Measurements from ENCODE around the gene RTN4R. TPM values are rescaled to one million over a fixed set of nuclear protein-coding genes. Genes with fewer than 3 reads are reported as not detected.

RTN4R gene
- total RNA-seq, 1 donor = under 0.01 TPM

DNA sequence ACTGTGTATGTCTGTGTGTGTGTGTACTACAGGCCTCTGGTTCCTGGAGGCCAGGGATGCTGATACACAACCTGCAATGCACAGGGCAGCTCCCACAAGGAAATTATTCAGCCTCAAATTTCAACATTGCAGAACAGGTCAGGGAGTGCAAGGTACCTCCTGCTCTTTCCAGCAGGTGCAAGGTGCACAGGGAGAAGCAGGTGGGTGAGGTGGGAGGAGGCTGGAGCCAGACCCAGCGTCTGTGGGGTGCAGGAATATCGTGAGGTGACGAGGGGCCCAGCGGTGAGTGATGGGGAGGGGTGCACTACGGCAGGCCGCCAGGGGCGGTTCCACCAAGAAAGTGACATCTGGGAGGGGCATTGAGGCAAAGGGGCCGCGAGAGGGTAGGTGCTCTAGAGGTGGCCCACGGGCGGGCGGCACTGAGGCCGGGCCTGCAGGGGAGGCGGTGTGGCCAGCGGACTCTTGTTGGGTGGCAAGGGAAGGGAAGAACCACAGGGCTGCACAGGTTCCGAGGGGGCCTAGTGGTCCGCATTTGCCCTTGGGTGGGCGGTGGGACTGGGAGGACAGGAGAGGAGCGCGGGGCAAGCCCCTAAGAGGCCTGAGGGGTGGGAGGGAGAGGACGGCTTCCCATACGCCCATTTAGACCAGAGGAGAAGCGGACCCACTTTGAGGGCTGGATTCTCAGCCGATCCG, 30.1 kb upstream of the RTN4R start:
- no peak overlapping the region for H3K4me2 ChIP-seq (ENCODE audit: insufficient read depth, low read length)
- no peaks in the 10 kb centered on the region for H3K4me1 ChIP-seq (ENCODE audit: insufficient read depth, low read length)
- no peak overlapping the region for H2AFZ ChIP-seq (ENCODE audit: low read length)
- no peaks in the 10 kb centered on the region for H3K9me3 ChIP-seq (ENCODE audit: low read depth, low read length)
- H3K27ac ChIP-seq (ENCODE audit: low read depth, low read length) = no peak overlapping the region
- H4K20me1 ChIP-seq (ENCODE audit: insufficient read depth, low read length) = no peaks in the 10 kb centered on the region
- TF ChIP-seq, protein P1, sequence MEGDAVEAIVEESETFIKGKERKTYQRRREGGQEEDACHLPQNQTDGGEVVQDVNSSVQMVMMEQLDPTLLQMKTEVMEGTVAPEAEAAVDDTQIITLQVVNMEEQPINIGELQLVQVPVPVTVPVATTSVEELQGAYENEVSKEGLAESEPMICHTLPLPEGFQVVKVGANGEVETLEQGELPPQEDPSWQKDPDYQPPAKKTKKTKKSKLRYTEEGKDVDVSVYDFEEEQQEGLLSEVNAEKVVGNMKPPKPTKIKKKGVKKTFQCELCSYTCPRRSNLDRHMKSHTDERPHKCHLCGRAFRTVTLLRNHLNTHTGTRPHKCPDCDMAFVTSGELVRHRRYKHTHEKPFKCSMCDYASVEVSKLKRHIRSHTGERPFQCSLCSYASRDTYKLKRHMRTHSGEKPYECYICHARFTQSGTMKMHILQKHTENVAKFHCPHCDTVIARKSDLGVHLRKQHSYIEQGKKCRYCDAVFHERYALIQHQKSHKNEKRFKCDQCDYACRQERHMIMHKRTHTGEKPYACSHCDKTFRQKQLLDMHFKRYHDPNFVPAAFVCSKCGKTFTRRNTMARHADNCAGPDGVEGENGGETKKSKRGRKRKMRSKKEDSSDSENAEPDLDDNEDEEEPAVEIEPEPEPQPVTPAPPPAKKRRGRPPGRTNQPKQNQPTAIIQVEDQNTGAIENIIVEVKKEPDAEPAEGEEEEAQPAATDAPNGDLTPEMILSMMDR (IDR thresholded peaks at IDR 0.05; ENCODE audit: extremely low read depth, low read depth, low read length) = no peak
- no peak for DNase-seq (ENCODE audit: insufficient read length, low spot score, missing footprints)
- H3K4me3 ChIP-seq (ENCODE audit: insufficient read depth, low read length) = no peak overlapping the region
- peaks cover 35% of the 10 kb centered on the region for H3K27me3 ChIP-seq (ENCODE audit: insufficient read depth, low read length)
- H3K36me3 ChIP-seq (ENCODE audit: insufficient read depth, low read length) = no peaks in the 10 kb centered on the region
- H3K79me2 ChIP-seq (ENCODE audit: insufficient read depth, low read length) = no peaks in the 10 kb centered on the region

DNA sequence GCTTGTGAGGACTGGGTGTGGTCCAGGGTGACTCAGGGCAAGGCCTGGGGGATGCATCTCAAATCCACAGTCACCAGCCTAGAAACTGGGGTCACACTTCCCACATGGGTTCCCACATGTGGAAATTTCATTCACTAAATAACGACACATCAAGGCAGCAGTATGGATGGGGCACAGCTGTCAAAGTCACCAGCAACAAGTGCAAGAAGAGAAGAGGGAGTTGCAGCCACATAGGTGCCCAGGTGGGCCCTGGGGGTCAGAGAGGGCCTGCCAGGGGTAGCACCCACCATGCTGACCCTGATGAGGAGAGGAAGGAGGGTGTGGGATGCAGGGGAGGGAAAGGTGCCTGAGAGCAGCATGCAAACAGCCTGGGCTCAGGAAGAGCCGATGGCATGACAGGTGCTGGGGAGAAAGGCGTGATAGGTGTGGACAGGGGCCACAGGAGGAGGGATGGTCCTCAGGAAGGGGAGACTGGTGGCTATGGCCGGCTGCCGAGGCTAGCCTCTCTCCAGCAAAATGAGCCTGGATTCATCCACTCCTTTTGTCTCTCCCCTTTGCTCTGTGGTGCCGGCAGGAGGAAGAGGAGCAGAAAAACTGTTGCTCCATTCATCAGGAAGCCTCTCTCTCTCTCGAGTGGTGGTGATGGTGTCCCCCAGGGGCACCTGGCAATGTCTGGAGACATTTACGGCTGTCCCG, 29.4 kb upstream of the RTN4R start:
- Histone ChIP-seq H4K20me1 (ENCODE audit: insufficient read depth, low read length) (no peaks in the 10 kb centered on the region), H3K27ac (ENCODE audit: low read depth, low read length) (no peak overlapping the region), H3K4me1 (ENCODE audit: insufficient read depth, low read length) (no peaks in the 10 kb centered on the region), H3K4me3 (ENCODE audit: insufficient read depth, low read length) (no peak overlapping the region), H3K36me3 (ENCODE audit: insufficient read depth, low read length) (no peaks in the 10 kb centered on the region), H3K4me2 (ENCODE audit: insufficient read depth, low read length) (no peak overlapping the region), H3K9me3 (ENCODE audit: low read depth, low read length) (no peaks in the 10 kb centered on the region), H2AFZ (ENCODE audit: low read length) (no peak overlapping the region), H3K27me3 (ENCODE audit: insufficient read depth, low read length) (peaks cover 39% of the 10 kb centered on the region), H3K79me2 (ENCODE audit: insufficient read depth, low read length) (no peaks in the 10 kb centered on the region)
- DNase-seq (ENCODE audit: insufficient read length, low spot score, missing footprints) = no peak
- TF ChIP-seq, protein P1 (IDR thresholded peaks at IDR 0.05; ENCODE audit: extremely low read depth, low read depth, low read length) = no peak

DNA sequence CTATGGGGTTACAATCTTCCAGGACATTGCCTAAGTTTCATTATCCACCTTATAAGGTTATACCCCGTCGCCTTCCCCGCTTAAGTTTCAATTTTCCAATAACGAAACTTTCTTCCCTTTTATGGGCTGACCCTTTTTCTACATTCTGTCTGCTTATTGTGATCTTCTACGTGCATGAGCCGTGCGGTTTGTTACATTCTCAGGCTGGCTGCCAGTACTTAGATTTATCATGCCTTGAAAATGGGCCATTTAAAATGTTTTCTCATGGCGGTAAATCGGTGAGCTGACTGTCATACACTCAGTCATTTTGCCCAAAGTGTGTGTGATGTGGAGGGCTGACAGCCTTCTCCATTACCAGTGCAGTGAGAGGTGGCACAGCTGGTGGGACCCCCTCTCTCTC, 28.5 kb upstream of the RTN4R start:
- DNase-seq (ENCODE audit: insufficient read length, low spot score, missing footprints) = no peak
- H3K4me2 ChIP-seq (ENCODE audit: insufficient read depth, low read length) = no peak overlapping the region
- H3K4me1 ChIP-seq (ENCODE audit: insufficient read depth, low read length) = no peaks in the 10 kb centered on the region
- H3K4me3 ChIP-seq (ENCODE audit: insufficient read depth, low read length) = no peak overlapping the region
- no peaks in the 10 kb centered on the region for H3K9me3 ChIP-seq (ENCODE audit: low read depth, low read length)
- H3K36me3 ChIP-seq (ENCODE audit: insufficient read depth, low read length) = no peaks in the 10 kb centered on the region
- H3K79me2 ChIP-seq (ENCODE audit: insufficient read depth, low read length) = no peaks in the 10 kb centered on the region
- H3K27me3 ChIP-seq (ENCODE audit: insufficient read depth, low read length) = peaks cover 42% of the 10 kb centered on the region
- TF ChIP-seq, protein P1 (IDR thresholded peaks at IDR 0.05; ENCODE audit: extremely low read depth, low read depth, low read length) = no peak
- no peak overlapping the region for H2AFZ ChIP-seq (ENCODE audit: low read length)
- no peak overlapping the region for H3K27ac ChIP-seq (ENCODE audit: low read depth, low read length)
- H4K20me1 ChIP-seq (ENCODE audit: insufficient read depth, low read length) = no peaks in the 10 kb centered on the region

DNA sequence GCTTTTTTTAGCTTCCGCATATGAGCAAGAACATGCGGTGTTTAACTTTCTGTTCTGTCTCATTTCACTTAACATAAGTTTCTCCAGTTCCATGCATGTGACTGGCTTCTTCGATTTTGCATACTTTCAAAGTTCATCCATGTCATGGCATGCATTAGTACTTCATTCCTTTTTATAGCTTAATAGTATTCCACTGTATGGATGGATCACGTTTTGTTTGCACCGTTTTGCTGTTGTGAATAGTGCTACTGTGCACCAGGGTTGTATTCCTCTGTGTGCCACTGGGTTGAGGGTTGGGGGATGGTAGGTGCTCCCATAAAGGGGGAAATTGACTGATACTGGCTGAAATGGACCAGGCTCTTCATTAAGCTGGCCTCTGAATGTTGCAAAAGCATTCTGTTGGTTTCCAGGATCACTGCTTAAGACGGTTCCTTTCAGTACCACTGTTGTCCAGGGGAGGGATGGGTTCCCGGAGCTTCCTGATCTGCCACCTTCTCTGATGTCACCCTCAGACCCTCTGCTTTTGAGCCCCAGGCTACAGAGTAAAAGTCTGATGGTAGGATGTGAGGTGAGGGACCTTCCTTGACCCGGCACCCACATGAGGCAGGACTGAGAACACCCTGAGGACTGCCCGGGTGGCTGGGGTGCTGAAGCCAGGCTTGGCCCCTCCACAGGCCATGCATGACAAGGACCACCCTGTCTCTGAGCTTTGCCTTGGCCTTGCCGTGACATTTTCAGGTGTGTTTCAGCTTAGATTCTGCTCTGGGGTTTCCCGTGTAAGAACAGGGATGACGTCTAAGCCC, 27.3 kb upstream of the RTN4R start:
- no peak overlapping the region for H2AFZ ChIP-seq (ENCODE audit: low read length)

More for the DNA sequence above, 27.3 kb upstream of the RTN4R start:
- Histone ChIP-seq H3K4me1 (ENCODE audit: insufficient read depth, low read length) (no peaks in the 10 kb centered on the region), H3K27me3 (ENCODE audit: insufficient read depth, low read length) (peaks cover 42% of the 10 kb centered on the region), H4K20me1 (ENCODE audit: insufficient read depth, low read length) (no peaks in the 10 kb centered on the region), H3K4me2 (ENCODE audit: insufficient read depth, low read length) (no peak overlapping the region), H3K36me3 (ENCODE audit: insufficient read depth, low read length) (no peaks in the 10 kb centered on the region), H3K27ac (ENCODE audit: low read depth, low read length) (no peak overlapping the region), H3K9me3 (ENCODE audit: low read depth, low read length) (no peaks in the 10 kb centered on the region), H3K79me2 (ENCODE audit: insufficient read depth, low read length) (no peaks in the 10 kb centered on the region), H3K4me3 (ENCODE audit: insufficient read depth, low read length) (no peak overlapping the region)
- TF ChIP-seq, protein P1 (IDR thresholded peaks at IDR 0.05; ENCODE audit: extremely low read depth, low read depth, low read length) = no peak
- no peak for DNase-seq (ENCODE audit: insufficient read length, low spot score, missing footprints)

All from osteoblast (primary cell).